Peyer's patch (tissue), 4 donors: ENCODE measurements around the gene MXRA7.

ENCODE experiments used
- POLR2A ChIP-seq, 2 donors: fragments of 450-650 bp; IDR thresholded peaks; one replicate each; pipeline ENCODE4 v1.5.1; 2017; ENCODE audit warnings: antibody characterized with exemption in 2 of 2, mild to moderate bottlenecking in 2 of 2, moderate library complexity in 2 of 2
- TF ChIP-seq, protein P1 (sequence below), 6 experiments: fragments of 450-650 bp in 4 of 6; fragments of 200-600 bp in 2 of 6; sonication (generic) in 1 of 6; IDR thresholded peaks; one replicate each; pipeline ENCODE4 v1.5.1; 2017 to 2019; ENCODE audit warnings: antibody characterized with exemption in 6 of 6, mild to moderate bottlenecking in 3 of 6, moderate library complexity in 1 of 6

DNA sequence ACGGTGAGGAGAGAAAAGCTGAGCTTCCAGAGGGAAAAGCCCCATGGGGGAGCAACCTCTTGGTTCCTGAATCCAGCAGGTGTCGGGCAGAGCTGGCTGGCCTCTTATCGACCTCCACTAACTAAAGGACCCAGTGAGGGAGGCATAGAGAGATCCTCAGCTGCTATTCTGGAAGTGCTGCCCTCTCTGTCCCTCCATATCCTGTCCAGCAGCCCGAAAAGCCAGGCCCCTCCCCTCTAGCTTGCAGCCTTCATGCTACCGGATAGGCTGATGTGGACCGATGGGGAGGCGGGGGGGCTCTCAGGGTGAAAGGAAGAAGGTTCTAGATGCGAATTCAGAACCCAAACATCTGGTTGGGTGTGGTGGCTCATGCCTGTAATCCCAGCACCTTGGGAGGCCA, 24.9 kb downstream of the MXRA7 start:
- no peak for TF ChIP-seq POLR2A (IDR thresholded peaks at IDR 0.05)
- TF ChIP-seq, protein P1, sequence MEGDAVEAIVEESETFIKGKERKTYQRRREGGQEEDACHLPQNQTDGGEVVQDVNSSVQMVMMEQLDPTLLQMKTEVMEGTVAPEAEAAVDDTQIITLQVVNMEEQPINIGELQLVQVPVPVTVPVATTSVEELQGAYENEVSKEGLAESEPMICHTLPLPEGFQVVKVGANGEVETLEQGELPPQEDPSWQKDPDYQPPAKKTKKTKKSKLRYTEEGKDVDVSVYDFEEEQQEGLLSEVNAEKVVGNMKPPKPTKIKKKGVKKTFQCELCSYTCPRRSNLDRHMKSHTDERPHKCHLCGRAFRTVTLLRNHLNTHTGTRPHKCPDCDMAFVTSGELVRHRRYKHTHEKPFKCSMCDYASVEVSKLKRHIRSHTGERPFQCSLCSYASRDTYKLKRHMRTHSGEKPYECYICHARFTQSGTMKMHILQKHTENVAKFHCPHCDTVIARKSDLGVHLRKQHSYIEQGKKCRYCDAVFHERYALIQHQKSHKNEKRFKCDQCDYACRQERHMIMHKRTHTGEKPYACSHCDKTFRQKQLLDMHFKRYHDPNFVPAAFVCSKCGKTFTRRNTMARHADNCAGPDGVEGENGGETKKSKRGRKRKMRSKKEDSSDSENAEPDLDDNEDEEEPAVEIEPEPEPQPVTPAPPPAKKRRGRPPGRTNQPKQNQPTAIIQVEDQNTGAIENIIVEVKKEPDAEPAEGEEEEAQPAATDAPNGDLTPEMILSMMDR (IDR thresholded peaks at IDR 0.05), result no peak
